Embryonic facial prominence (tissue), 1 donor: Measurements from ENCODE around the gene FOXA2.
"Not testable (repeated sequence)": the region's sequence is repeated elsewhere in the genome, so short reads cannot be mapped to it uniquely, and the experiment has no call there.

Experiments
- DNase-seq: peaks from one replicate; pipeline ENCODE4 v3.0.0-alpha.2; 2016; ENCODE audit errors: extremely low spot score

The FOXA2 gene

DNA sequence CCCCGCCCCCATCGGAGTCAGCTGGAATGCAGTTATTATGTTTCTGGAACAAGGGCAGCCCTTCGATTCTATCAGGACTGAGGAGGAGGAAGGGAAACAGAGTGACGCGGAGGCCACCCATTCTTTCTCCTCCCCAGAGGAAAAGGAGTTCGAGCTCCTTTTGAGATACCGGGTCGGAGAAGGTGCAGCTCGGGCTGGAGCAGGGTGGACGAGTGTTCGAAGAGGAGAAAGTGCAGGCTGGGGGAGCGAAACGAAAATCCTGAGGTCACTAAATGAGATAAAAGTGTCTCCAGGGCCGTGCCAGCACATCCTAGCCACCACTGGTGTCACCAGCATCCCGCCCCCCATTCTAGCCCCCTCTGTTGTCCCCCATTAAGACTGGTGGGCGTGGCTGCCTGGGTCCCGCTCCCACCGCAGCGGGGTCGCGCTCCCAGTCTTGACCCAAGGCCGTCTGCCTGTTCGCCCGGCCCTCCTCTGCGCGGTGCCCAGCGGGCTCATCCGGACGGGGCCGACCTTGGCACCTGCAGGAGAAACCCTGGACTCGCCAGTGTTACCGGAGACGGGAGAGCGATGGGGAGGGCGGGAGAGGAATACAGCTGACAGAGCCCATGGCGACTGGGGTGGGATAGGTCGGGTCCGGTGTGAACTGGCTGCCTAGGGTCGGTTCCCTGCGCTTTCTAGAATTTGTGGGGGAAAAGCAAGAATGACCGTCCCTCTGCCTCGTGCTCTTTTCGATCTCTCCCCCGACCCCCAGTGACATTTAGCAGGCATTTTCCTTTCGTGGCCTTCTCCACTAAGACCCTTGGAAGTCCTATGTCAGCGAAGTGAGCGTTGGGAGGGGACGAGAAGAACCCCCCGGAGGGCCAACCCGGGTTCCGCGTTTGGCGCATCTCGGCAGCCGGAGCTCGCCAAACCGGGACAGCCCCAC is 16.2 kb downstream of the FOXA2 start:
- no peak for DNase-seq

DNA sequence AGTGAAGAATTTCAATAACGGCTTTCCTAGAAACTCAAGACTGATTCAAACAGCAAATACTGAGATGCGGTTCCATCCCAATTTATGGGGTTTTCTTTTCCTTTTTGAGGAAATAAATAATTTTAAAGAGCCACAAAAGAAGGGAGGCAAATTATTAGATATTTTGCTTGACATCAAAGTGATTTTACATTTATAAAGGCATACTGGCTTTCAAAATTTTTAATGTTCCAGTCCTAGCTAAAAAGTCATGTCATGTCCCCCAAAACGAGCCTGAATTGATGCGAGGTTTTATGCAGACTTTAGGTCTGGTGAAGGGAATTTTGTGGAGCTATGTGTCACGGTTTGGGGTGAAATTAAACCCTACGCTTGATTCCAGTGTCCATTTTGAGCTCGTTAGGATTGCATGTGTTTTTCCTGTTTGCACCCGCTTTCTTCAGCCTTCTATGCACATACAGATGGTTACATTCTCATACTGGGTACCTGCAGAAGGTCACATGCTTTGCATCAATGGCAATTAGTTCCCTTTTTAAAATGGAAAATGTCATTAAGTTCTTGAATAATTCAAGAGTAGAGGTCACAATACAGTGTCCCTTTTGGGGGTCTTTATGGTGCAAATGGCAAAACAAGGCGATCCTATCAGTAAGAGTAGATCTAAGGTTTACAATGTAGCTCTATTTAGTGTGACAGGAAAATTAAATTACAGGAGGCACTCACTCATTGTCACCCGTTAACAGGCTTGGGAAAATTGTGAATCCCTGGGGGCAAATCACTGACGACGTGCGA is 17.3 kb downstream of the FOXA2 start:
- no peak for DNase-seq

DNA sequence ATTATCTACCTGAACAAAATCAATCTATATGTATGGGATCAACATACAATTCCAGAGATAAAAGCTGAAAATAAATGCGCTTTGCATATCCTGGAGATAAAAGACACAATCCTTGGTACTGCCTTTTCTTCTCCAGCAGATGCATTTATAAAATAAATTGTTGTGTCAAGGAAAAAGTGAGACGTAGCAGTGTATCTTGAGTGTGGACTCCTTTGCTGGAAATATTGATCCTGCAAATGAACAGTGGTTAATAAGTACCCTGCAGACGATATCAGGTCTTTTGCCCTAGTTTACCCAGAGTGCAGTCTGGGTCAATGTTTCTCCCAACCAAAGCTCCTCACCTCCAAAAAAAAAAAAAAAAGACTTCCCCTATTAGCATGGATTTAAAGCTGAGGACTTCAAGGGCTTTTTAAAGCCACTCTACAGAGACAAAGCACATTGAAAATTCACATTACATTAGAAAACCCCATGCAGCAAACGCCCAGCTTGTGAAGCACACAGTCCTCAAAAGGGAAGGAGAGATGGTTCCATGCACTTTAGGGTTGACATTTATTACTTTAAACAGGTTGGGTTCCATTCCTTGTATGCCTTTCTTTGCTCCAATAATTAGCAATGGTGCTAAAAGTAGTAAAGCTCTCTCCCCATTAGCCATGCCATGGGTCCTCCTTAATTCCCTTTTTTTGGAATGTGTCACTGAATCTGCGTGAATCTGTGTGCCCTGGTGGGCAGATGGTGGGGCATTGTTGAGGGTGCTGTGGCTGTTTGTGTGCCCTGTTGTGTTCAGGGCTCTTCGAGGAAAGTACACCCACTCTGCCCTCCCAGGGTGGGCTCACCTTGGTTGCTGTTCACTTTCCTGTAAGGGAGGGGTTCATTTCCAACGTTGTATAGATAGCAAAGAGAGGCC is 21.1 kb downstream of the FOXA2 start:
- no peak for DNase-seq

DNA sequence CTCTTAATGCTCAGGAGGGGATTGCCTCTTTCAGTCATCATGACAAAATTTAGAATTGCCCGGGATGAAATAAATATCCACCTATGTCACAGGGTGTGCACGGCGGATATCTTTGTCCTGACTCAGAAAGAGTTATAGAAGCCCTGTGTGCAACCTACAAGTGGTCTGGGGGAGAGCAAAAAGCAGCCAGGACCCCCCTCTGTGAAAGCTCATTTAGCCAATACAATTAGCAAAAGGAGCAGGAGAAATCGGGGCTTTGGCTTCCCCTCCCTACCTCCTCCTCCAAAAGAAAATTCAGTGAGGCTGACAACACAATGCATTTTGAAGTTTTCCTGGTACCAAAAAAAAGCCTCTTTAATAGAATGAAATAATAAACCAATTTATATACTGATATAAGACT is 21.8 kb downstream of the FOXA2 start:
- DNase-seq, result no peak

DNA sequence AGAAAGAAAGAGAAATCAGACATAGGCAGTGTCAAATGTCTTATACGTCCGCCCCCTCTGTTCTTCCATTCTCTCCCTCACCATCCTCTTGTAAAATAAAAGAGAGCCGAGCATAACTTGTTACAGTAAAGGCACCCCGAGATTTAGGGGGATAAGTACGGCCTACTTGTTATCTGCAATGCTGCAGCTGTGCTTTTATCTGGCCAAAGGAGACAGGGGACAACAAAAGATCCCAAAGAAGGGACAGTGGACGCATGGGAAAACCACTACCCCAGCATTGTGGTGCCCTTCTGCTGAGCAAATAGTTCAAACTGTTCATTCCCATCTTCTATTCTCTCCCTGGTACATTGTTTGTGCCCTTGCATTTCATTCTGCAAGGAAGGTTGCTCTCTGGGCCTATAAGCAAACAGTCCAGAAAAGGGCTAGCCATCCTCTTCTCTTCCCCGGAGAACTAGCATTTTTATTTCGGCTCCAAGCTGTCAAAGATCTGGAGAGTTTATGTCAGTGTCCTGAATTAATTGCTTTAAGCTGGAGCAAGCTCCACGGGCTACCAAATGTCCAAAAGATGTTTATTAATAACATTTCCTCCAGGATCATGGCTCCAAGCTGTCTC is 22.3 kb downstream of the FOXA2 start:
- DNase-seq, result no peak

DNA sequence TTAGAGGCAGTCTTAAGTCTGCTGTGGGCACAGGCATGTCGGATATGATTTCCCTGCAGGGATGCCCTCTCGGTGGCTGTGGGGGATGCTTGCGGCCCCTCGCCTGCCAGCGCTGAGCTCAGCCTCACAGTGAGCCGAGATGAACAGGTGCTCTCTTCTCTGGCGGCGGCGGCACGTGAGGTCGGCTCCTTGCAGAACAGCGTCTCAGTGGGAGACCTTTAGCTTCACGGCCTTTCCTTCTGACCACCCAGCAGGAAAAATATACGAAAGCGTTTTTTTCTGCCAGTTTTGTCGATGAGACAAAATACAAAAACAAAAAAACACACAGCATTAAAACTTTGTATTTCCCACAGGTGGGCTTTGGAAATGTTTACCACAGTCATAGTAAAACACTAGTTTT is 23.6 kb downstream of the FOXA2 start:
- DNase-seq, result no peak

DNA sequence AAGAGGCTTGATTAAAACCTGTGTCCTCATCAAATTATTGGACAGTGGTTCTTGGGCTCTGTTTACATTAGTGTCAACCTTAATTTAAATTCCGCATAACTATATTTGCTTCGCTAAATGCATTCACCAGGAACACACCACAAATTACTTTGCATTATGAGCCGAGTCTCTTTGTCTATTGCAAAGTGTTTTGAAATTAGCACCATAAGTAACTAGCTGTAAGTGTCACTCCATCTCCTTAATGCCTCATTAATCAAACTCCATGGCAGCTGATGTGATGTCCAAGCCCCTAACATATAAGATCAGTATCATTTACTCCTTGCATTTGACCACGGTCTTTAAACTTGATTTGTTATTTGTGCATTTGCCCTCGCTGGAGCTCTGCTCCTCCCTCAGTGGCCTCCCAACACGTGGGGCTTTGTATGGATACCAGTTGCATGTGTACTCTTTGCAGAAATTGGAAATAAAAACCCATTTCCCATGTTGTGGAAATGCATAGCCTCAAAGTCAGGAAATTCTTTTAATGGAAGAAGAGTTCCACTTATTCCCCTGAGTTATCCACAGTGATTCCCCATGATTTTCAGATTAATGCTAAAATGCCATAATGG is 24.6 kb downstream of the FOXA2 start:
- no peak for DNase-seq

DNA sequence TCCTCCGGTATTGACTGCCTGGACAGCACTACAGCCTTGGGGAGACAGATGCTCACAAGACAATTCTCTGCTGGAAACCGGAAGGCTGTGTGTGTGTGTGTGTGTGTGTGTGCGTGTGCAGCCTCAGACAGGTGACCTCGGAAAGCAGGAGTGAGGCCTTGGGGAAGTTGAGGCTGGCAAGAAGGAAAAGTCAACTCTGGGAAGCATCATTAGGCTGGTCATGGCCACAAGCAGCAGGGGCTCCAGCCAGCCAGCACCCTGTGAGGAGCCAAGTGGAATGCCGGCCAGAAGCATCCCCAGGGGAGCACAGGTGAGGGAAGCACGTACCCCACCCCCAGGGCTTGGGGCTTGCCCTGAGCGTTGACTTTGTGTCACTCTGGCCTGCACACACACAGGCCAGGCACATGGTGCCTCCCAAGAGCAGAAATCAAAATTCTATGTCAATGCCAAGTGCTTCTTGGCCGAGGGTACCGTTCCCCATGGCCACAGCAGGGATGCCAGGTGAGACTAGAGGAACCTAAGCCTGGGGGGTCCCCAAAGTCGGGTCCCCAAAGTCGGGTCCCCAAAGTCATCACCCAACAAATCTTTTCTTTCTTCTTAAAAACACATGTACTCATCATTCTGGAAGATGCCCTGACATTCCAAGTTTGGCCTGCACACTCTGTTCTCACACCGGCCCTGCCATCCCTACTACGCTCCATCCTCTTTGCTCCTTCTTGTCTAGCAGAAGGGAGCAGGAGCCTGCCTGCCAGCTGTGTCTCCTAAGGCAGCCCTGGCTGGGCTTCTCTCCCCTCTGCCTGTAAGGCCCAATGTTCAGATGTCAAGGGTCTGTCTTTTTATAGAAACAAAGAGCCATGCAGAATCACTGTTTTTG is 26.7 kb downstream of the FOXA2 start:
- DNase-seq, result no peak

DNA sequence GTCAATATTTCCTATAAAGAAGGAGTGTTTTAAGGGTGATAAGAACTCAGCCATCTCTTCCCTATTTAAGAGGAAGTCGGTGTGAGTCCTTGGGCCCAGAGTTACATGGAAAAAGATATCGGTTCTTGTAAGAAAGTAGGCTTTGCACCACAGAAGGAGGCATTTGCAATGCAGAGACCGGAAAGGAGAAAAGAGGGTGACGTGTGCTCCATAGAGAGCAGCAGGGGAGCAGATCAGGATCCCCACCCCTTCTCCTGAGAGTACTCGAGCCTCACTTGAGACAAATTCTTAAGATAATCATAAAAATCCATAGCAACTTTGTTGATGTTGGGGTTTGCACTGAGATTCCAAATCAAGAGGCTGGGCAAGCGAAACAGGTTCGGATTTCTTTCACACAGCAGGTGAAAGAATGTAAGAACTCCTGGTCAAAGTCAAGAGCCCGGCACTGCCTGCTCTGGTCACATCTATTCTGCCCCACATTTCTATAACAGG is 27.8 kb downstream of the FOXA2 start:
- no peak for DNase-seq

DNA sequence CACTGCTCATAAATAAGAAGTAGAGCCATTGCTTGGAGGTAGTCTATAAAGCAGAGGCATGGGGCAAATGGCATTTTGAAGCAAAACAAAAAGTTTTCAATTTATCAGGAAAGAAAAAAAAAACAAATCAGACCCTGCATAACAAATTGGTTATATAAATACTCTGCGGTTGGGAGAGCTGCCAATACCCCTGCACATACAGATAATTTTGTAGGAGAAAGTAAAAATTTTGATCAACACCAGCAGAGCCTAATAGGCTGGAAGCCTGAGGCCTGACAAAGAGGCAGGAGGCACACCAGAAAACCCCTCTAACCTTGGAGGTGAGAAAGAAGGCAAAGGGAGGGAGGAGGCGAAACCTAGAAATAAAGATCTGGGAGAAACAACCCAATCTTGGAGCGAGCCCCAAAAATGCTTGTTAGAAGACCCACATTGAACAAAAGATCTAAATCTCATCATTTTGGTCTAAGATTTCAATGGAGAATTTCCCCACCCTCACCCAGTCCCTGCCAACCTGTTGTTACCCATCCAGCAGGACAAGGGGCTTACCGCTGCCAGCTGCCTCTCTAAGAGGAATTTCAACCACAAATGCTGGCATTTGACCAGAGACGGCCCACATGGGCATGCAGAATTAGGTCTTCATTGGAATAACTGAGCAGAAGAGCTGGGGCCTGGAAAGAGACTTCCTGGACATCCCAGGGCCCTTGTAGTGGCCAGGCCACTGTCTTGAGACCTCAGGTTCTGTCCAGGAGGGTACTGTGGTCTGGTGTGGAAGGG is 28.4 kb downstream of the FOXA2 start:
- no peak for DNase-seq

DNA sequence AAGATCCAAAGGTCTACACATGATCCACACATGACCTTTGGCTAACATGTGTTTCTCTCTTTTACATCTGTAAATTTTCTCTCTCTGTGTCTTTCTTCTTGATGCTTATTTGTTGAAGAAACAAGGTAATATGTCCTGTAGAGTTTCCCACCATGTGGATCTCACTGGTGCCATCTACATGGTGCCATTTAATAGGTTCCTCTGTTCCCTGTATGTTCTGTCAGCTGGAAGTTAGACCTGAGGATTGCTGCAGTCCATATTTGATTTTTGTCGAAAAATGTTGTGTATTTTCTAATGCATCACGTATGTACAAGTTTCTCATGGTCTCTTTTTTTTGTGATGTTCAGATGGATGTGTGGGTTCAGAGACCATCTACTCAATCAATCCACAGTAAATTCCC is 30.0 kb downstream of the FOXA2 start:
- no peak for DNase-seq

DNA sequence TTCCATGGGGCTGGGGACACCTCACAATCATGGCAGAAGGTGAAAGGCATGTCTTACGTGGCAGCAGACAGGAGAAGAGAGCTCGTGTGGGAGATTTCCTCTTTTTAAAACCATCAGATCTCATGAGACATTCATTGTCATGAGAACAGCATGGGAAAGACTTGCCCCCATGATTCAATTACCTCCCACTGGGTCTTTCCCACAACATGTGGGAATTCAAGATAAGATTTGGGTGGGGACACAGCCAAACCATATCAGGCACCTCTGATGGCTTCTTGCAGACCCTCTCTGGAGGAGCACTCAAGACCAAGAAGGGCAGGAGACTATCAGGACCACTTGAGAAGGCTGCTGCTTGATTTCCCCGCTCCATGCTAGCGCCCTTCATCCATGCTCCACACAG is 33.9 kb downstream of the FOXA2 start:
- not testable (repeated sequence) for DNase-seq

DNA sequence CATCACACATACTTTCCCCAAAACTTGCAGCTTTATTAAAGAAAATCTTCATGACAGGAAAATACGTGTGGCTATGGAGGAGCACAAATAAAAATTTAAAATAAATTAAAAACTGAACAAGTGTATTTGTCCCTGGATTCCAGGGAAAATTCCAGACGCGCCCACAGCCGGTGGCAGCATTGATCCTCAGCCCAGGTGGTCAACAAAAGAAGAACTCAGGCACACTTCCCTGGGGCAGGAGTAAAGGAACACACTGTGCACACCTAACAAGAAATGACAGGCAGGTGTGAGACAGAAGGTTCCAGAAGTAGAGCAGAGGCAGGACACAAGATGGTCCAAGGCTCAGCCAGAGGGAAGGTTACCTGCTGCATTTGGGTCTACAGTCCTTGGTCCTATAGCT is 36.3 kb downstream of the FOXA2 start:
- DNase-seq, result no peak

DNA sequence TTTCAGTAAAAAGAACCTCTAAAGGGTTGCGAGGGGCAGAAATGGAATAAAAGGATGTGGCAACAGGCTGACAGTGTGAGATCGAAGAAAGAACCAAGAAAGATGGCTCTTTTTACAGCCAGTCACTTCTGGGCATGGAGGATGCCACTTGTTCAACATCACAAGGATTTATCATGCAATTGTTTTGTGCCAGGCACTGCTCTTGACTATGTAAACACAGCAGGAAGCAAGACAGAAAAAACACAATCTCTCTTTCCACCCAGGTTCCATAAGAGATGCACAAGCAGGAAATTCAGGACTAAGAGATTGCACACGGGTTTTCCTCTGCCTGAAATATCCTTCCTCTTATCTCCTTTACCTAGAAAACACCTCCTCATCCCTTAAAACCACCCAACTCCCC is 38.0 kb downstream of the FOXA2 start:
- no peak for DNase-seq

DNA sequence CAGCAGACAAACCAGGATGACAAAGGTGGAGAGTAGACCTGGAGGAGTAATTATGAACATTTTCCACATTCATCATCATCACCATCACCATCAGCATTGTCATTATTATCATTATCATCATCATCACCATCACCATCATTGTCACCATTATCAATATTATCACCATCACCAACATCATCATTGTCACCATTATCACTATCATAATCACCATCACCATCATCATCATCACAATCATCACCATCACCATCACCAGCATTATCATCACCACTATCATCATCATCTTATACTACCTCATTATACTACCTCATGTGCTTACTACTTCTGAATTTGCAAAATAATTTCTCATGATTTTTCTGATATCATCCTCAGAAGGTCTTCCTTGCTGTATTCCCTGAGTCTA is 39.3 kb downstream of the FOXA2 start:
- DNase-seq, result no peak

DNA sequence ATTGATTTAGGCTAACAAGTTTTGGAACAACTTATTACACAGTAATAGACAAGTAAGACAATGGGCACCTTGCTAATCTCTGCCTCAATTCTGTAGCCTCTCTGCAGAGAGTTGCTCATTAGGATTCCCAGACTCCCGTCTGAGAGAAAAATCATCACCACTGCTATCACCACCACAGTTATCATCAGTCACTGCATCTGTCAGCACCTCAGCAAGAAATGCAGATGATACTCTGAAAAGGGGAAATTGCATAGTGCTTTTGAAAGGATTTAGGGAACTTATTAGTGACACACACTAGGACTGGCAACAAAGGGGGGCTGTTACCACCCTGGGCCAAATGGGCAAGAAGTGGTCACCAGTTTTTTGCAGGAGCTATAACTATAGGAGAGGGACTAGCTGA is 39.9 kb downstream of the FOXA2 start:
- DNase-seq, result no peak

DNA sequence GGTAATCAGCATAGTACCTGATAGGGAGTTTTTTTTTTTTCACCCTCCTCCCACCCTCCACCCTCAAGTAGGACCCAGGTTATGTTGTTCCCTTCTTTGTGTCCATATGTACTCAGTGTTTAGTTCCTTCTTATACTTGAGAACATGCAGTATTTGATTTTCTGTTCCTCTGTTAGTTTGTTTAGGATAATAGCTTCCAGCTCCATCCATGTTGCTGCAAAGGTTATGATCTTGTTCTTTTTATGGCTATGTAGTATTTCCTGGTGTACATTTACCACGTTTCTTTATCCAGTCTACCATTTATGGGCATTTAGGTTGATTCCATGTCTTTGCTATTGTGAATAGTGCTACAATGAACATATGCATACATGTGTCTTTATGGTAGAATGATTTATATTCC is 41.9 kb downstream of the FOXA2 start:
- no peak for DNase-seq

DNA sequence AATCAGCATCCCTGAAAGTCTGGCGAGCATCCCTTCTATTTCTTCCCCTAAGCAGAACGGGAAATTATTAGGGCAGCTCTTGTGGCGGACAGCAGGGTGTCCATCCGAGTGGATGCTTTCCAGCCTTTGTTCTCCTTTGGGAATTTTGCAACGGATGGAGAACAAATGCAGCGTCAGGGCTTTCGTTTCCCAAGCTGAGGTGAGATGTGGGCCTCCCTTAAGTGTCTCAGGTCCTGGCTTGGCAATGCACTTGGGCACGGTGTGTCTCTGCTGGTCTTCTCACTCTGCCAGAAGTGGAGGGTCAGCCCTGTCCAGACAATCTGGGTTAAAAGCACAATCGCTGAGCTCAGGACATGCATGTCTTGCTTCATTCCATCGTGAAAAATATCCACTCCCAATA is 43.5 kb downstream of the FOXA2 start:
- DNase-seq, result no peak
